ENCODE data around the gene PFAS.

DNA sequence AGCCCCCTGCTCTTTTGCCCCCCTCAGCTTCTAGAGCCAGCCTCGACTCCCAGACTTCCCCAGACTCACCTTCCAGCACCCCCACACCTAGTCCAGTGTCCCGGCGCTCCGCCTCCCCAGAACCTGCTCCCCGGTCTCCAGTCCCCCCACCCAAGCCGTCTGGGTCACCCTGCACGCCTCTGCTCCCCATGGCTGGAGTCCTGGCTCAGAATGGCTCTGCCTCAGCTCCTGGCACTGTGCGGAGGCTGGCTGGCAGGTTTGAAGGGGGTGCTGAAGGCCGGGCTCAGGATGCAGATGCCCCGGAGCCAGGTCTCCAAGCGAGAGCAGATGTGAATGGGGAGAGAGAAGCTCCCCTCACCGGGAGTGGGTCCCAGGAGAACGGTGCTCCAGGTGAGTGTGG, 63.2 kb downstream of the PFAS start:
- TF ChIP-seq, protein P1, sequence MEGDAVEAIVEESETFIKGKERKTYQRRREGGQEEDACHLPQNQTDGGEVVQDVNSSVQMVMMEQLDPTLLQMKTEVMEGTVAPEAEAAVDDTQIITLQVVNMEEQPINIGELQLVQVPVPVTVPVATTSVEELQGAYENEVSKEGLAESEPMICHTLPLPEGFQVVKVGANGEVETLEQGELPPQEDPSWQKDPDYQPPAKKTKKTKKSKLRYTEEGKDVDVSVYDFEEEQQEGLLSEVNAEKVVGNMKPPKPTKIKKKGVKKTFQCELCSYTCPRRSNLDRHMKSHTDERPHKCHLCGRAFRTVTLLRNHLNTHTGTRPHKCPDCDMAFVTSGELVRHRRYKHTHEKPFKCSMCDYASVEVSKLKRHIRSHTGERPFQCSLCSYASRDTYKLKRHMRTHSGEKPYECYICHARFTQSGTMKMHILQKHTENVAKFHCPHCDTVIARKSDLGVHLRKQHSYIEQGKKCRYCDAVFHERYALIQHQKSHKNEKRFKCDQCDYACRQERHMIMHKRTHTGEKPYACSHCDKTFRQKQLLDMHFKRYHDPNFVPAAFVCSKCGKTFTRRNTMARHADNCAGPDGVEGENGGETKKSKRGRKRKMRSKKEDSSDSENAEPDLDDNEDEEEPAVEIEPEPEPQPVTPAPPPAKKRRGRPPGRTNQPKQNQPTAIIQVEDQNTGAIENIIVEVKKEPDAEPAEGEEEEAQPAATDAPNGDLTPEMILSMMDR (IDR thresholded peaks at IDR 0.05) = no peak
- TF ChIP-seq POLR2A (IDR thresholded peaks at IDR 0.05) = no peak
